Endothelial cell of umbilical vein (primary cell): ENCODE results near the gene AKAP13. TPM values are rescaled to one million over a fixed set of nuclear protein-coding genes. Genes with fewer than 3 reads are reported as not detected.

Experiments
- BruUV-seq: library from RNA; stranded (reverse); fragments of 400-500 nt; replicated peaks from 2 replicates; lab custom pipeline; 2021; lab: Mats Ljungman, UMichigan
- CTCF ChIA-PET: fragments of 300-600, 350-600 bp; sonication (Branson Sonifier 250); formaldehyde crosslinking; loops from one replicate; lab custom pipeline; 2021; ENCODE audit warnings: antibody characterized with exemption, inconsistent platforms; lab: Charles Lee
- POLR2A ChIA-PET: fragments of 300-600, 350-600 bp; sonication (Branson Sonifier 250); formaldehyde crosslinking; loops from one replicate; lab custom pipeline; 2021; ENCODE audit warnings: antibody characterized with exemption, inconsistent platforms; lab: Charles Lee
- DNase-seq: peaks from one replicate; pipeline ENCODE4 v3.0.0-alpha.2; 2011; ENCODE audit warnings: low read depth, low spot score
- FAIRE-seq: peaks from 2 replicates; lab custom pipeline; 2011; peaks lifted over from hg19 to GRCh38; lab: Jason Lieb, UNC
- H2AFZ ChIP-seq: 2 replicates; pipeline ENCODE4 v1.6.0; 2012; ENCODE audit warnings: low read depth, low read length, control low read depth, inconsistent platforms
- H3K27ac ChIP-seq: 2 replicates; pipeline ENCODE4 v1.5.1; 2011; ENCODE audit warnings: low read depth, mild to moderate bottlenecking, control low read depth, low read length, moderate library complexity; ENCODE audit not compliant: insufficient read depth
- H3K27me3 ChIP-seq, 2 experiments: 2 replicates each; pipeline versions ENCODE4 v1.6.0 to v1.6.1; 2011; ENCODE audit warnings: low read length in 2 of 2, mixed read lengths in 1 of 2; ENCODE audit not compliant: control insufficient read depth in 2 of 2, insufficient read depth in 2 of 2
- H3K36me3 ChIP-seq, 2 experiments: 2 replicates in 1 of 2; 3 replicates in 1 of 2; pipeline ENCODE4 v1.5.1; 2011; ENCODE audit warnings: low read length in 2 of 2, mild to moderate bottlenecking in 1 of 2, moderate library complexity in 1 of 2; ENCODE audit not compliant: control insufficient read depth in 2 of 2, insufficient read depth in 2 of 2; ENCODE audit errors: extremely low read depth in 1 of 2
- H3K4me1 ChIP-seq: 3 replicates; pipeline ENCODE4 v1.5.1; 2011; ENCODE audit warnings: mild to moderate bottlenecking, low read length; ENCODE audit not compliant: control insufficient read depth, insufficient read depth; ENCODE audit errors: extremely low read depth
- H3K4me2 ChIP-seq: 2 replicates; pipeline ENCODE4 v1.6.1; 2011; ENCODE audit warnings: low read length, control low read depth, mixed read lengths; ENCODE audit not compliant: insufficient read depth
- H3K4me3 ChIP-seq, 3 experiments: fragments of 200-600 bp in 1 of 3; sonication (generic), shearing (Covaris generic) in 1 of 3; replicated peaks in 1 of 3; 2 replicates each; pipeline ENCODE4 v1.5.1; 2011 to 2016; ENCODE audit warnings: control low read depth in 3 of 3, low read length in 3 of 3, mild to moderate bottlenecking in 2 of 3, inconsistent platforms in 1 of 3, low read depth in 1 of 3, moderate library complexity in 1 of 3; ENCODE audit not compliant: insufficient read depth in 1 of 3
- H3K79me2 ChIP-seq: 2 replicates; pipeline ENCODE4 v1.6.0; 2012; ENCODE audit warnings: low read length, inconsistent platforms; ENCODE audit not compliant: control insufficient read depth, insufficient read depth
- H3K9ac ChIP-seq: replicated peaks from 2 replicates; pipeline ENCODE3; 2011; ENCODE audit warnings: low read length, control low read depth; ENCODE audit not compliant: insufficient read depth; ENCODE audit errors: extremely low read depth
- H3K9me1 ChIP-seq: replicated peaks from 3 replicates; pipeline ENCODE4 v1.6.0; 2011; ENCODE audit warnings: mild to moderate bottlenecking, low read length; ENCODE audit not compliant: control insufficient read depth, insufficient read depth; ENCODE audit errors: extremely low read depth
- H3K9me3 ChIP-seq: replicated peaks from 2 replicates; pipeline ENCODE4 v1.5.1; 2012; ENCODE audit warnings: low read length, inconsistent platforms; ENCODE audit not compliant: control insufficient read depth, insufficient read depth
- H4K20me1 ChIP-seq: replicated peaks from 2 replicates; pipeline ENCODE3; 2011; ENCODE audit warnings: mild to moderate bottlenecking, low read length; ENCODE audit not compliant: control insufficient read depth, insufficient read depth; ENCODE audit errors: extremely low read depth
- EZH2 ChIP-seq: IDR thresholded peaks from 2 replicates; pipeline ENCODE4 v1.6.1; 2012; ENCODE audit warnings: borderline replicate concordance, low read depth, mild to moderate bottlenecking, moderate library complexity, low read length, inconsistent platforms; ENCODE audit not compliant: severe bottlenecking
- FOS ChIP-seq: IDR thresholded peaks from 2 replicates; pipeline ENCODE4 v1.6.1; 2011; ENCODE audit warnings: mild to moderate bottlenecking, low read length, moderate library complexity, borderline replicate concordance; ENCODE audit not compliant: insufficient read depth
- GATA2 ChIP-seq: IDR thresholded peaks from 2 replicates; pipeline ENCODE4 v1.7.0; 2011; ENCODE audit warnings: low read depth, mild to moderate bottlenecking, moderate library complexity, mixed read lengths, low read length; ENCODE audit not compliant: insufficient read length, insufficient read depth
- JUN ChIP-seq: IDR thresholded peaks from 2 replicates; pipeline ENCODE4 v1.6.1; 2011; ENCODE audit warnings: borderline replicate concordance, low read depth; ENCODE audit not compliant: insufficient read length, insufficient read depth
- POLR2A ChIP-seq: IDR thresholded peaks from 2 replicates; pipeline ENCODE4 v1.6.1; 2012; ENCODE audit warnings: low read depth, mild to moderate bottlenecking, control low read depth, low read length
- POLR2AphosphoS5 ChIP-seq: IDR thresholded peaks from 2 replicates; pipeline ENCODE4 v1.6.1; 2012; ENCODE audit warnings: low read depth, mild to moderate bottlenecking, control low read depth, low read length, moderate library complexity; ENCODE audit not compliant: insufficient read depth
- dilution Hi-C: fragments of 300-500 bp; cut with MboI; formaldehyde crosslinking; loops from one replicate; pipeline ENCODE4 v1.15.0; 2019; ENCODE audit warnings: low sequenced_read_pairs; ENCODE audit not compliant: extremely low pct_ligation_motif_present
- intact Hi-C: fragments of 100-400 bp; cut with micrococcal nuclease; formaldehyde crosslinking; loops from one replicate; pipeline ENCODE4 v1.10.0; 2022
- polyA plus RNA-seq, 4 experiments: library from polyadenylated mRNA; depleted of rRNA in 3 of 4; stranded (reverse) in 3 of 4; unstranded in 1 of 4; fragments of >200 nt; gene quantifications; 2 replicates each; pipeline versions ENCODE4 v1.2.1 to v1.2.3, GENCODE V29; 2011 to 2012; ENCODE audit warnings: missing spikeins in 1 of 4
- total RNA-seq: library from RNA; stranded (reverse); gene quantifications from 2 replicates; pipeline ENCODE4 v1.2.3, GENCODE V29; 2021
- TF ChIP-seq, protein P1 (sequence below), 2 donors: IDR thresholded peaks; 1 replicate in 1 of 2; 2 replicates in 1 of 2; pipeline ENCODE4 v1.5.1; 2011; ENCODE audit warnings: low read length in 2 of 2, mild to moderate bottlenecking in 2 of 2, moderate library complexity in 2 of 2, control low read depth in 1 of 2, inconsistent platforms in 1 of 2, low read depth in 1 of 2; ENCODE audit not compliant: insufficient read depth in 1 of 2; ENCODE audit errors: extremely low read depth in 1 of 2
- TF ChIP-seq, protein P2 (sequence below): IDR thresholded peaks from 2 replicates; pipeline ENCODE4 v1.6.1; 2011; ENCODE audit not compliant: insufficient read depth, insufficient read length

Gene AKAP13
- total and polyA plus RNA-seq, 2 donors (not counting 3 experiments of a cell fraction or from before 2014, with no cell fraction given) = 22.8 to 87.8 TPM

DNA sequence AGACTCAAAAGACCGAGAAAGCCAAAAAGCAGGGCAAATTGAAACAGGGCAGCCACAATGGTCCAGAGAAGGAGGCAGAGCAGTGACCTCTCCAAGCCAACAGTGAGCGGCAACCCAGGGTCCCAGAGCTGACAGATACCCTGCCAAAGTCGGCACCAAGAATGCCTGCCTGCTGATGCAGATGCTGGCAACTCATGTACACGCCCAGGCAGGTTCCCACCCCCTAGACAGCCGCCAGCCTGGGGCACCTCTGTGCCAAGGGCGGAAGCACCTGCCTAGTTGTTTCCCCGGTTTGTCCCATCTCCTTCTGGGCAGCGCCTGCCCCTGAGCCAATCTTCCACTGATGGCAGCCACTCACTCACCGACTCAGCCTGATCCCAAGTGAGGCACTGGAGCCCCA lies 392.3 kb downstream of the AKAP13 start:
- FAIRE-seq (no peak), DNase-seq (no peak)
- Histone ChIP-seq H3K9me1 (no peaks in the 10 kb centered on the region), H4K20me1 (no peaks in the 10 kb centered on the region), H3K9me3 (no peaks in the 10 kb centered on the region), H3K27ac (no peak overlapping the region), H3K4me1 (peaks cover 12% of the 10 kb centered on the region), H2AFZ (no peak overlapping the region), H3K36me3 (no peaks in the 10 kb centered on the region), H3K27me3 (no peaks in the 10 kb centered on the region), H3K4me3 (no peak overlapping the region), H3K9ac (no peak overlapping the region), H3K79me2 (no peaks in the 10 kb centered on the region), H3K4me2 (no peak overlapping the region)
- TF ChIP-seq FOS (no peak), EZH2 (no peak), POLR2A (no peak)
- TF ChIP-seq, protein P1, sequence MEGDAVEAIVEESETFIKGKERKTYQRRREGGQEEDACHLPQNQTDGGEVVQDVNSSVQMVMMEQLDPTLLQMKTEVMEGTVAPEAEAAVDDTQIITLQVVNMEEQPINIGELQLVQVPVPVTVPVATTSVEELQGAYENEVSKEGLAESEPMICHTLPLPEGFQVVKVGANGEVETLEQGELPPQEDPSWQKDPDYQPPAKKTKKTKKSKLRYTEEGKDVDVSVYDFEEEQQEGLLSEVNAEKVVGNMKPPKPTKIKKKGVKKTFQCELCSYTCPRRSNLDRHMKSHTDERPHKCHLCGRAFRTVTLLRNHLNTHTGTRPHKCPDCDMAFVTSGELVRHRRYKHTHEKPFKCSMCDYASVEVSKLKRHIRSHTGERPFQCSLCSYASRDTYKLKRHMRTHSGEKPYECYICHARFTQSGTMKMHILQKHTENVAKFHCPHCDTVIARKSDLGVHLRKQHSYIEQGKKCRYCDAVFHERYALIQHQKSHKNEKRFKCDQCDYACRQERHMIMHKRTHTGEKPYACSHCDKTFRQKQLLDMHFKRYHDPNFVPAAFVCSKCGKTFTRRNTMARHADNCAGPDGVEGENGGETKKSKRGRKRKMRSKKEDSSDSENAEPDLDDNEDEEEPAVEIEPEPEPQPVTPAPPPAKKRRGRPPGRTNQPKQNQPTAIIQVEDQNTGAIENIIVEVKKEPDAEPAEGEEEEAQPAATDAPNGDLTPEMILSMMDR (IDR thresholded peaks at IDR 0.05; ENCODE audit: extremely low read depth in 1 of 2, insufficient read depth in 1 of 2, low read depth in 1 of 2, low read length in 2 of 2) = no peak
- no TSS peak for BruUV-seq
- dilution Hi-C loops = no loop called here
- CTCF ChIA-PET = no interaction called here
- POLR2A ChIA-PET = no interaction called here
- intact Hi-C loops = no loop called here

DNA sequence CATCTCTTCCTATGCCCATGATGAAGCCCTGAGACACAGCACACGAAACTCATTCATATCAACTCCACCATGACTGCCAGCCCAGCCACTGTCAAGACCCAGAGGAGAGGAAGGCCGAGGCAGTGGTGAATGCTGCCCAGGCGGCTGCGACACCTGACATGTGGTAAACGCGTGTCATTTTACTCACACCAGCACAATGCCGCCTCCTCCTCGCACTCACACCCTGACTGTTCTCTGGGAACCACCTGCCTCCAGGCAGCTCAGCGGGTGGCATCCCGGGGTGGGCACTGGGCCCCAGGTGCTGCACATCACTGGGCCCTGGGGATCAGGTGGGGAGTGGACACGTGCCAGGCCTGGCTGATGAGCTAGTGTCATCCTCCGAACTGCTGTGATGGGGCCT lies 392.8 kb downstream of the AKAP13 start:
- Histone ChIP-seq H3K4me2 (no peak overlapping the region), H3K27me3 (no peaks in the 10 kb centered on the region), H3K9me1 (no peaks in the 10 kb centered on the region), H3K4me1 (peaks cover 12% of the 10 kb centered on the region), H2AFZ (no peak overlapping the region), H3K9me3 (no peaks in the 10 kb centered on the region), H3K27ac (no peak overlapping the region), H4K20me1 (no peaks in the 10 kb centered on the region), H3K79me2 (no peaks in the 10 kb centered on the region), H3K36me3 (no peaks in the 10 kb centered on the region), H3K4me3 (no peak overlapping the region), H3K9ac (no peak overlapping the region)
- no TSS peak for BruUV-seq
- ChIA-PET POLR2A (no interaction called here), CTCF (no interaction called here)
- intact Hi-C loops (no loop called here), dilution Hi-C loops (no loop called here)
- DNase-seq = no peak
- TF ChIP-seq POLR2AphosphoS5 (no peak), GATA2 (no peak), JUN (no peak)
- TF ChIP-seq, protein P2, sequence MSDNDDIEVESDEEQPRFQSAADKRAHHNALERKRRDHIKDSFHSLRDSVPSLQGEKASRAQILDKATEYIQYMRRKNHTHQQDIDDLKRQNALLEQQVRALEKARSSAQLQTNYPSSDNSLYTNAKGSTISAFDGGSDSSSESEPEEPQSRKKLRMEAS = no peak
- FAIRE-seq = no peak
